Heart left ventricle (tissue), 13 donors: Measurements from ENCODE around the gene RABGAP1.

ENCODE experiments used
- CTCF ChIP-seq, 12 donors: fragments of 200-600 bp; sonication (generic) in 4 of 12; IDR thresholded peaks; one replicate each; pipeline versions ENCODE4 v1.5.0 to v1.8.0; 2018 to 2022; ENCODE audit warnings: antibody characterized with exemption in 12 of 12, mild to moderate bottlenecking in 5 of 12
- POLR2A ChIP-seq, 2 donors: fragments of 450-650 bp; IDR thresholded peaks; one replicate each; pipeline ENCODE4 v1.6.1; 2017; ENCODE audit warnings: antibody characterized with exemption in 2 of 2, mild to moderate bottlenecking in 2 of 2, moderate library complexity in 2 of 2
- donor health status: ischemic (EF 13 %, LVEDD 7.1; RV severe dilation, severe dysfunction).
- donor health status: DM: no; HTN: yes; CAD: no.
- donor health status: DM: no; HTN: no; CAD: no.
- donor health status: ischemic (EF 25% LVEDD 6.9; RV normal size, moderate dysfunction).
- donor health status: ischemic (EF 25% LVEDD 5.7; RV mildly dilated, moderate dysfunction).
- donor health status: ischemic (EF 35%, LVEDD 5.7; RV mildly dilated, moderate dysfunction).
- donor health status: nonischemic (EF 11% LVEDD 7.7; RV severe dilation, severe dysfunction).
- donor health status: DM: yes; HTN: yes; CAD: no.
- donor health status: PGD.
- donor health status: ischemic (EF 29% LVEDD 5.4; RV normal size, mild dysfunction).
- donor health status: nonischemic (EF 23%, LVEDD 6.1; RV moderate dilation, normal function).

GRCh38 chr9:123046406-123047195 is 105.8 kb downstream of the RABGAP1 start:
- TF ChIP-seq CTCF (IDR thresholded peaks at IDR 0.05), result no peak
- no peak for TF ChIP-seq POLR2A (IDR thresholded peaks at IDR 0.05)
